OCI-LY1 (cell line): ENCODE results near the gene DYNC1H1.

Experiments
- CTCF ChIP-seq: fragments of 200-600 bp; sonication (generic), shearing (Covaris generic); IDR thresholded peaks from 2 replicates; pipeline ENCODE4 v1.5.1; 2017; ENCODE audit warnings: mild to moderate bottlenecking, antibody characterized with exemption, low read length, moderate library complexity, mixed read lengths
- EZH2 ChIP-seq: fragments of 200-600 bp; sonication (generic), shearing (Covaris generic); IDR thresholded peaks from 2 replicates; pipeline ENCODE4 v1.8.0; 2017; ENCODE audit warnings: borderline replicate concordance, mixed run types, mild to moderate bottlenecking, antibody characterized with exemption, low read length, moderate library complexity, mixed read lengths

- TF ChIP-seq CTCF (no peak), EZH2 (no peak)
Observed at GRCh38 chr14:101965770-101966722, 1.7 kb downstream of the DYNC1H1 start.
